HCT116 (cell line): ENCODE data around the gene APOBEC3A. TPM values are rescaled to one million over a fixed set of nuclear protein-coding genes. Genes with fewer than 3 reads are reported as not detected.
"Not testable (repeated sequence)": the region's sequence is repeated elsewhere in the genome, so short reads cannot be mapped to it uniquely, and the experiment has no call there.

Experiments
- ATAC-seq: fragments of 200-7000 bp; cut with Tn5 transposase; 2 replicates; pipeline ENCODE4 v1.9.1; 2020; ENCODE audit warnings: mild to moderate bottlenecking, moderate library complexity
- BruUV-seq: library from RNA; stranded (reverse); fragments of 400-500 nt; replicated peaks from 2 replicates; lab custom pipeline; 2021; lab: Mats Ljungman, UMichigan
- CTCF ChIA-PET: fragments of 300-600 bp; sonication (Branson Sonifier 250); formaldehyde crosslinking; loops from one replicate; lab custom pipeline; 2021; ENCODE audit warnings: antibody characterized with exemption; lab: Charles Lee
- POLR2A ChIA-PET: fragments of 300-600, 350-600 bp; sonication (Branson Sonifier 250); formaldehyde crosslinking; loops from one replicate; lab custom pipeline; 2021; ENCODE audit warnings: antibody characterized with exemption; lab: Charles Lee
- RAD21 ChIA-PET, 2 experiments: fragments of 300-600 bp; sonication (Branson Sonifier 250); formaldehyde crosslinking; loops; one replicate each; lab custom pipeline; 2023; ENCODE audit warnings: low total read pairs in 2 of 2; ENCODE audit not compliant: uncharacterized antibody in 2 of 2, unreplicated experiment in 2 of 2, low non-redundant PET in 1 of 2; lab: Charles Lee
- DNase-seq: peaks from one replicate; pipeline ENCODE4 v3.0.0-alpha.2; 2010; ENCODE audit warnings: low read depth, low spot score
- H2AFZ ChIP-seq: fragments of 200-600 bp; shearing (Covaris generic), sonication (generic); 2 replicates; pipeline ENCODE4 v1.6.1; 2017; ENCODE audit warnings: low read depth, mixed run types, mixed read lengths, antibody characterized with exemption, low read length; ENCODE audit not compliant: poor library complexity, severe bottlenecking
- H3K27ac ChIP-seq: 2 replicates; pipeline ENCODE4 v1.5.1; 2012; ENCODE audit warnings: low read depth, low read length
- H3K27me3 ChIP-seq: fragments of 200-600 bp; sonication (generic); 2 replicates; pipeline ENCODE4 v1.6.1; 2016; ENCODE audit warnings: mixed run types, low read length, mixed read lengths; ENCODE audit not compliant: insufficient read depth
- H3K36me3 ChIP-seq, 2 experiments: fragments of 200-500 bp in 1 of 2; fragments of 200-600 bp in 1 of 2; sonication (Bioruptor generic) in 1 of 2; sonication (generic) in 1 of 2; 2 replicates each; pipeline versions ENCODE4 v1.5.1 to v1.6.1; 2014 to 2016; ENCODE audit warnings: low read length in 2 of 2, inconsistent platforms in 1 of 2, mixed read lengths in 1 of 2, mixed run types in 1 of 2; ENCODE audit not compliant: insufficient read depth in 2 of 2, control insufficient read depth in 1 of 2
- H3K4me1 ChIP-seq, 2 experiments: fragments of 200-600 bp in 1 of 2; sonication (generic) in 1 of 2; 2 replicates each; pipeline versions ENCODE4 v1.5.1 to v1.6.1; 2012 to 2017; ENCODE audit warnings: low read length in 2 of 2, inconsistent platforms in 1 of 2, mild to moderate bottlenecking in 1 of 2, mixed read lengths in 1 of 2, mixed run types in 1 of 2, moderate library complexity in 1 of 2; ENCODE audit not compliant: insufficient read depth in 2 of 2, control insufficient read depth in 1 of 2
- H3K4me2 ChIP-seq: fragments of 200-600 bp; sonication (generic); 2 replicates; pipeline ENCODE4 v1.6.1; 2017; ENCODE audit warnings: mixed run types, low read length, mixed read lengths
- H3K4me3 ChIP-seq, 2 experiments: fragments of 200-600 bp in 1 of 2; sonication (generic) in 1 of 2; replicated peaks in 1 of 2; 2 replicates each; pipeline ENCODE4 v1.5.1; 2011 to 2016; ENCODE audit warnings: low read length in 2 of 2, control low read depth in 1 of 2, low read depth in 1 of 2, mild to moderate bottlenecking in 1 of 2, mixed read lengths in 1 of 2, mixed run types in 1 of 2
- H3K79me2 ChIP-seq: fragments of 200-600 bp; sonication (generic); 2 replicates; pipeline ENCODE4 v1.6.1; 2017; ENCODE audit warnings: mild to moderate bottlenecking, mixed run types, low read length, moderate library complexity, mixed read lengths; ENCODE audit not compliant: insufficient read depth
- H3K9ac ChIP-seq: fragments of 200-600 bp; sonication (generic); 2 replicates; pipeline ENCODE4 v1.6.1; 2016; ENCODE audit warnings: low read length, mixed read lengths
- H3K9me2 ChIP-seq: fragments of 200-600 bp; sonication (generic), shearing (Covaris generic); 2 replicates; pipeline ENCODE4 v1.6.1; 2017; ENCODE audit warnings: mixed run types, mild to moderate bottlenecking, moderate library complexity; ENCODE audit not compliant: insufficient read depth
- H3K9me3 ChIP-seq, 2 experiments: fragments of 200-500 bp in 1 of 2; fragments of 200-600 bp in 1 of 2; sonication (Bioruptor generic) in 1 of 2; sonication (generic) in 1 of 2; 2 replicates each; pipeline ENCODE4 v1.6.1; 2014 to 2017; ENCODE audit warnings: low read length in 2 of 2, mixed read lengths in 2 of 2, inconsistent platforms in 1 of 2, low read depth in 1 of 2, mild to moderate bottlenecking in 1 of 2, mixed run types in 1 of 2, moderate library complexity in 1 of 2; ENCODE audit not compliant: control insufficient read depth in 1 of 2, insufficient read depth in 1 of 2
- H4K20me1 ChIP-seq: fragments of 200-600 bp; sonication (generic), shearing (Covaris generic); 2 replicates; pipeline ENCODE4 v1.6.1; 2017; ENCODE audit warnings: mixed run types, mild to moderate bottlenecking, moderate library complexity; ENCODE audit not compliant: insufficient read depth
- EZH2 ChIP-seq: fragments of 200-600 bp; sonication (generic); IDR thresholded peaks from 2 replicates; pipeline ENCODE4 v1.6.1; 2017; ENCODE audit warnings: antibody characterized with exemption, mixed run types
- JUND ChIP-seq: IDR thresholded peaks from 2 replicates; pipeline ENCODE4 v1.6.1; 2012
- SIN3A ChIP-seq: IDR thresholded peaks from 2 replicates; pipeline ENCODE4 v1.6.1; 2012; ENCODE audit warnings: low read depth
- SP1 ChIP-seq: IDR thresholded peaks from 2 replicates; pipeline ENCODE4 v1.6.1; 2012; ENCODE audit warnings: low read depth
- intact Hi-C: fragments of 100-400 bp; cut with micrococcal nuclease; formaldehyde crosslinking; loops from 2 replicates; pipeline ENCODE4 v1.10.0; 2022
- total RNA-seq: library from RNA; stranded (reverse); gene quantifications from one replicate; pipeline ENCODE4 v1.2.1, GENCODE V29; 2021; ENCODE audit not compliant: unreplicated experiment

APOBEC3A gene
- total RNA-seq, 1 experiment from 2014 or later = not detected

DNA sequence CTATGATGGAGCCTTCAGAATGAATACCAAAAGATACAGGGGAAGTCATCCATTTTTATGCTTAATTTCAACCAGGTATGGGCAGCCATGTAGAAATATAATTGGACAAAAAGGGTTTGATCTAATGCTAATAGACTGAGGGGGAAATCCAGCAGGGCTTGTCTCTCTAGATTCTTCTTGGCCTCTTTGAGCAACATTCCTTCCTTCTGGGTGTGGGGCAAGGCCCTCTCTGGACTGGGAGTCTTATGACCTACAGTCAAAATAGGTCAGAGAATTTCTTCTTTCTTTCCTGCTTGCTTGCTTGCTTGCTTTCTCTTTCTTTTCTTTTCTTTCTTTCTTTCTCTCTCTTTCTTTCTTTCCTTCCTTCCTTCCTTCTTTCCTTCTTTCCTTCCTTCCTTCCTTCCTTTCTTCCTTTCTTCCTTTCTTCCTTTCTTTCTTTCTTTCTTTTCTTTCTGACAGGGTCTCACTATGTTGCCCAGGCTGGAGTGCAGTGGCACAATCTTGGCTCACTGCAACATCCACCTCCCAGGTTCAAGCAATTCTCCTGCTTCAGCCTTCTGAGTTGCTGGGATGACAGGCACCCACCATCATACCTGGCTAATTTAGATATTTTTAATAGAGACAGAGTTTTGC, 11.6 kb upstream of the APOBEC3A start:
- H3K4me3 ChIP-seq, H3K27ac ChIP-seq, H3K4me2 ChIP-seq, CTCF ChIA-PET, H3K27me3 ChIP-seq, H3K79me2 ChIP-seq, H2AFZ ChIP-seq, DNase-seq, H3K4me1 ChIP-seq, H4K20me1 ChIP-seq, H3K36me3 ChIP-seq, POLR2A ChIA-PET, H3K9me3 ChIP-seq, H3K9ac ChIP-seq, RAD21 ChIA-PET, ATAC-seq, intact Hi-C loops, H3K9me2 ChIP-seq, BruUV-seq: not testable (repeated sequence)

DNA sequence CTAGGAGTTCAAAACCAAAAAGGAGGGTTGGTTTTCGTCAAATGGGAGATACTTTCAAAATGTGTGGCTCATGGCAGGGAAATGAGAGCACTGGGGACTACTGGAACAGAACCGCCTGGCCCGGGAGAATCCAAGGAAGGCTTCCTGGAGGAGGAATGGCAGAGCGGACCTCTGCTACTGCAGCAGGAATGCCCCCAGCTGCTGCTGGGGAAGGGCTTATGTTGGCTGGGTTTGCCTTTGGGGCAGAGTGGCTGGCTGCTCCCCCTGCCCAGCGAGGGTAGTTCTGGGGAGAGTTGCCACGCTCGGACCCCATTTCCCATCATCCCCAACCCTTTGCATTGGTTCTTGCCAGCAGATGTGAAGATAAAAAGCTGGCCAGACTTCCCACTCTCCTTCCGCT, 10.6 kb upstream of the APOBEC3A start:
- Histone ChIP-seq H3K9me2 (no peaks in the 10 kb centered on the region), H3K27me3 (peaks cover 9% of the 10 kb centered on the region; the same call in 1 of the 2 replicates), H3K9me3 (no peaks in the 10 kb centered on the region), H3K4me2 (no peak overlapping the region), H2AFZ (no peak overlapping the region), H3K36me3 (no peaks in the 10 kb centered on the region), H3K4me3 (no peak overlapping the region), H3K27ac (no peak overlapping the region), H3K4me1 (peaks cover 0 to 5% of the 10 kb centered on the region in 2 experiments; a peak in 1 of 4 replicates), H3K9ac (no peak overlapping the region), H4K20me1 (no peaks in the 10 kb centered on the region), H3K79me2 (no peaks in the 10 kb centered on the region)
- ATAC-seq (no peak), DNase-seq (no peak)
- ChIA-PET CTCF (no interaction called here), RAD21 (no interaction called here), POLR2A (no interaction called here)
- intact Hi-C loops = no loop called here
- BruUV-seq = no TSS peak
- TF ChIP-seq SIN3A = no peak
- TF ChIP-seq EZH2 = no peak
- no peak for TF ChIP-seq JUND
- no peak for TF ChIP-seq SP1
